SK-N-MC (cell line): ENCODE results near the gene NUMB.

Experiments used
- EZH2 ChIP-seq: fragments of 200-600 bp; sonication (generic); IDR thresholded peaks from one replicate; pipeline ENCODE4 v1.6.1; 2017; ENCODE audit warnings: antibody characterized with exemption
- FOXP2 ChIP-seq: optimal IDR thresholded peaks from 2 replicates; pipeline ENCODE3; 2011; ENCODE audit warnings: mild to moderate bottlenecking, moderate library complexity; ENCODE audit not compliant: insufficient read depth; ENCODE audit errors: extremely low read length, control extremely low read depth
- POLR2AphosphoS5 ChIP-seq: IDR thresholded peaks from 2 replicates; pipeline ENCODE4 v1.6.1; 2012; ENCODE audit warnings: mild to moderate bottlenecking, low read depth, low read length, borderline replicate concordance

- TF ChIP-seq POLR2AphosphoS5 (no peak), EZH2 (no peak), FOXP2 (no peak)
These were observed 210.1 kb downstream of the NUMB start for GRCh38 chr14:73248108-73248868.
